ENCODE measurements around the gene SMARCAL1. TPM values are rescaled to one million over a fixed set of nuclear protein-coding genes. Genes with fewer than 3 reads are reported as not detected.

SMARCAL1 gene
- total RNA-seq, 4 donors from 2014 or later, result 27.3 to 76.7 (median 34.4) TPM

GRCh38 chr2:216410550-216410949, 1.7 kb upstream of the SMARCAL1 start:
- Histone ChIP-seq H3K27me3 (no peaks in the 10 kb centered on the region), H3K9me3 (no peaks in the 10 kb centered on the region), H3K36me3 (no peaks in the 10 kb centered on the region), H3K27ac (no peak overlapping the region), H3K4me3 (no peak overlapping the region), H3K4me1 (peaks cover 0 to 5% (median 2%) of the 10 kb centered on the region in 4 donors)
- DNase-seq, result no peak
- TF ChIP-seq POLR2A (IDR thresholded peaks at IDR 0.05) (no peak), CTCF (IDR thresholded peaks at IDR 0.05) (no peak)

- TF ChIP-seq CTCF (IDR thresholded peaks at IDR 0.05), result no peak
- no peak for TF ChIP-seq POLR2A (IDR thresholded peaks at IDR 0.05)
- Histone ChIP-seq H3K27ac (no peak overlapping the region), H3K27me3 (no peaks in the 10 kb centered on the region), H3K36me3 (peaks cover 0 to 12% (median 0%) of the 10 kb centered on the region in 3 donors), H3K4me3 (no peak overlapping the region), H3K4me1 (peaks cover 0 to 5% (median 4%) of the 10 kb centered on the region in 4 donors), H3K9me3 (no peaks in the 10 kb centered on the region)
- DNase-seq, result no peak
These were observed 1.6 kb downstream of the SMARCAL1 start for GRCh38 chr2:216413882-216414281.

- Histone ChIP-seq H3K4me1 (peaks cover 0 to 5% (median 4%) of the 10 kb centered on the region in 4 donors), H3K9me3 (no peaks in the 10 kb centered on the region), H3K36me3 (peaks cover 0 to 15% (median 0%) of the 10 kb centered on the region in 3 donors), H3K27ac (no peak overlapping the region), H3K4me3 (no peak overlapping the region), H3K27me3 (no peaks in the 10 kb centered on the region)
- TF ChIP-seq CTCF (IDR thresholded peaks at IDR 0.05) (no peak), POLR2A (IDR thresholded peaks at IDR 0.05) (no peak)
- no peak for DNase-seq
These were observed 2.6 kb downstream of the SMARCAL1 start for GRCh38 chr2:216414772-216415319.

GRCh38 chr2:216415541-216415940, 3.3 kb downstream of the SMARCAL1 start:
- H3K36me3 ChIP-seq, result peaks cover 0 to 22% (median 0%) of the 10 kb centered on the region in 3 donors
- H3K4me3 ChIP-seq, result no peak overlapping the region
- no peak for DNase-seq
- TF ChIP-seq POLR2A (IDR thresholded peaks at IDR 0.05) (no peak), CTCF (IDR thresholded peaks at IDR 0.05) (no peak)
- H3K27ac ChIP-seq, result no peak overlapping the region
- no peaks in the 10 kb centered on the region for H3K9me3 ChIP-seq
- no peaks in the 10 kb centered on the region for H3K27me3 ChIP-seq
- peaks cover 0 to 5% (median 4%) of the 10 kb centered on the region in 4 donors for H3K4me1 ChIP-seq

DNA sequence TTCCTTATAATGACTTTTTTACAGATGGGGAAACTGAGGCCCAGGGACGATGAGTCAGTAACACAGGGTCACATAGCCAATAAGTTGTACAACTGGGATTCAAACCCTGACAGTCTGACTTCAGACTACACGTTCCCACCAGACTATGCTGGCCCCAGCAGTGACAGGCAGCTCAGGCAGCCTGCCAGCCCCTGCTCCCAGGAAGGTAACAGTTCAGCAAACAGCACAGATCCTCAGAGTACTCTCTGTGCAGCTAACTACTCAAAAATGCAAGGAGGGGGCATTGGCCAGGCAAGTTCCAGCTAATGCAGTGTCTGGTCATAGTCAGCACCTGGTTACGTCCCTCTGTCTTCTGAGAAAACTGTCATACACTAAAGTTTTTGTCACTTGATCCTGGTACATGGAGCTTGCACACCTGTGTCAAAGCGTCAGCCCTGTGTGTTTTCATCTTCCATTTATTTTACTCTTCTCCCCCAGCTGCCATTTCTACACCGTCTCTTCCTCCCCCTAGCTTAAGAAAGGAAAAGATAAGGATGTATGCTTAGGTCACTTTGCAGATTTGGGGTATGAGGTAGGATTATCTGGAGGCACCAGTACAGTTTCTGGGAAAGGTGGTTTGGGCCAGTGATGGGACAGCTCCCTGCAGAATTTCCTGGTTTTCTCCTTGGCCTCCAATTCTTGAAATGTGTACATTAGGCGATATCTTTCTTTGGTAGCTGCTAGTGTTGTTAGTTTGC, 4.5 kb downstream of the SMARCAL1 start:
- Histone ChIP-seq H3K4me3 (no peak overlapping the region), H3K27me3 (no peaks in the 10 kb centered on the region), H3K9me3 (no peaks in the 10 kb centered on the region), H3K36me3 (peaks cover 0 to 34% (median 0%) of the 10 kb centered on the region in 3 donors), H3K27ac (no peak overlapping the region), H3K4me1 (peaks cover 0 to 5% (median 4%) of the 10 kb centered on the region in 4 donors)
- DNase-seq, result no peak
- TF ChIP-seq POLR2A (IDR thresholded peaks at IDR 0.05) (no peak), CTCF (IDR thresholded peaks at IDR 0.05) (no peak)

Measured in Peyer's patch (tissue), 4 donors.